Hepatocyte (in vitro differentiated cells): ENCODE measurements around the gene VN1R2.
"Not testable (repeated sequence)": the region's sequence is repeated elsewhere in the genome, so short reads cannot be mapped to it uniquely, and the experiment has no call there.

Source experiments
- EZH2 ChIP-seq: fragments of 200-600 bp; sonication (generic); IDR thresholded peaks from 2 replicates; pipeline ENCODE4 v1.6.1; 2016; ENCODE audit warnings: antibody characterized with exemption, mild to moderate bottlenecking, borderline replicate concordance
- TF ChIP-seq, protein P1 (sequence below): fragments of 200-600 bp; sonication (generic); IDR thresholded peaks from 2 replicates; pipeline ENCODE4 v1.5.1; 2016; ENCODE audit warnings: antibody characterized with exemption, mild to moderate bottlenecking; ENCODE audit not compliant: poor library complexity

DNA sequence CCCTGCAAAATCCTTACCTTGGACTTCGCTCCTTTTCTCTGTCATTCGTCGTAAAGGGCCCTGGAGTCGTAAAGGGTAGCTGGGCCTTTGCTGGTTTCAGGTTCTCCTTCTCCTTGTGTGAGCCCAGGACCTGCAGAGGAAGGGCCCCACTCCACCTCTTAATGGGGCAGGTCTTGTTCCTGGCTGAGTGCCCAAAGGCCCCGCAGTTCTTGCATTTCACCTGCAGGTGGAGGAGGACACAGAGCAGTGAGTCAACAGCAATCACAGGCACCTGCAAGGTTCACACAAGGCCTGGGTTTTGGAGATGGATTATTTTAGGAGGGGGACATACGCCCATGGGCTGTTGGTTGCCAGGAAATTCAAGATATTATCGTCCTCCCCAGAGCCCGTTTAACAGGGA, 43.2 kb downstream of the VN1R2 start:
- TF ChIP-seq, protein P1, sequence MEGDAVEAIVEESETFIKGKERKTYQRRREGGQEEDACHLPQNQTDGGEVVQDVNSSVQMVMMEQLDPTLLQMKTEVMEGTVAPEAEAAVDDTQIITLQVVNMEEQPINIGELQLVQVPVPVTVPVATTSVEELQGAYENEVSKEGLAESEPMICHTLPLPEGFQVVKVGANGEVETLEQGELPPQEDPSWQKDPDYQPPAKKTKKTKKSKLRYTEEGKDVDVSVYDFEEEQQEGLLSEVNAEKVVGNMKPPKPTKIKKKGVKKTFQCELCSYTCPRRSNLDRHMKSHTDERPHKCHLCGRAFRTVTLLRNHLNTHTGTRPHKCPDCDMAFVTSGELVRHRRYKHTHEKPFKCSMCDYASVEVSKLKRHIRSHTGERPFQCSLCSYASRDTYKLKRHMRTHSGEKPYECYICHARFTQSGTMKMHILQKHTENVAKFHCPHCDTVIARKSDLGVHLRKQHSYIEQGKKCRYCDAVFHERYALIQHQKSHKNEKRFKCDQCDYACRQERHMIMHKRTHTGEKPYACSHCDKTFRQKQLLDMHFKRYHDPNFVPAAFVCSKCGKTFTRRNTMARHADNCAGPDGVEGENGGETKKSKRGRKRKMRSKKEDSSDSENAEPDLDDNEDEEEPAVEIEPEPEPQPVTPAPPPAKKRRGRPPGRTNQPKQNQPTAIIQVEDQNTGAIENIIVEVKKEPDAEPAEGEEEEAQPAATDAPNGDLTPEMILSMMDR, result not testable (repeated sequence)
- TF ChIP-seq EZH2, result not testable (repeated sequence)
